Measurements from ENCODE around the gene FUBP1. TPM values are rescaled to one million over a fixed set of nuclear protein-coding genes. Genes with fewer than 3 reads are reported as not detected.
"Not testable (repeated sequence)": the region's sequence is repeated elsewhere in the genome, so short reads cannot be mapped to it uniquely, and the experiment has no call there.

Gene FUBP1
- total RNA-seq, 1 experiment from 2014 or later, result 165 TPM

GRCh38 chr1:77945345-77945744 is 33.5 kb downstream of the FUBP1 start:
- no peak for DNase-seq
- Histone ChIP-seq H3K4me3 (ENCODE audit: insufficient read depth, low read depth, low read length) (no peak overlapping the region), H3K36me3 (replicated peaks; ENCODE audit: control insufficient read depth, insufficient read depth, low read length) (peaks cover 21% of the 10 kb centered on the region), H3K27me3 (ENCODE audit: control insufficient read depth, insufficient read depth, low read length) (no peaks in the 10 kb centered on the region)

GRCh38 chr1:77942400-77943140 is 36.3 kb downstream of the FUBP1 start:
- no peak for DNase-seq
- Histone ChIP-seq H3K36me3 (replicated peaks; ENCODE audit: control insufficient read depth, insufficient read depth, low read length) (peaks cover 14% of the 10 kb centered on the region), H3K4me3 (ENCODE audit: insufficient read depth, low read depth, low read length) (no peak overlapping the region), H3K27me3 (ENCODE audit: control insufficient read depth, insufficient read depth, low read length) (no peaks in the 10 kb centered on the region)

GRCh38 chr1:77940921-77941570 is 37.8 kb downstream of the FUBP1 start:
- H3K36me3 ChIP-seq (replicated peaks; ENCODE audit: control insufficient read depth, insufficient read depth, low read length), result peaks cover 7% of the 10 kb centered on the region; the same call in 1 of the 2 replicates
- H3K27me3 ChIP-seq (ENCODE audit: control insufficient read depth, insufficient read depth, low read length), result no peaks in the 10 kb centered on the region
- no peak overlapping the region for H3K4me3 ChIP-seq (ENCODE audit: insufficient read depth, low read depth, low read length)
- DNase-seq, result no peak

- no peak for DNase-seq
- Histone ChIP-seq H3K36me3 (replicated peaks; ENCODE audit: control insufficient read depth, insufficient read depth, low read length) (peaks cover 3% of the 10 kb centered on the region), H3K4me3 (ENCODE audit: insufficient read depth, low read depth, low read length) (no peak overlapping the region), H3K27me3 (ENCODE audit: control insufficient read depth, insufficient read depth, low read length) (no peaks in the 10 kb centered on the region)
These were observed 40.2 kb downstream of the FUBP1 start for GRCh38 chr1:77938651-77939050.

- Histone ChIP-seq H3K27me3 (ENCODE audit: control insufficient read depth, insufficient read depth, low read length) (no peaks in the 10 kb centered on the region), H3K4me3 (ENCODE audit: insufficient read depth, low read depth, low read length) (no peak overlapping the region), H3K36me3 (replicated peaks; ENCODE audit: control insufficient read depth, insufficient read depth, low read length) (no peaks in the 10 kb centered on the region; the same call in 1 of the 2 replicates)
- DNase-seq, result no peak
These were observed 49.1 kb downstream of the FUBP1 start for GRCh38 chr1:77929806-77930205.

- H3K4me3 ChIP-seq (ENCODE audit: insufficient read depth, low read depth, low read length), result no peak overlapping the region
- H3K36me3 ChIP-seq (replicated peaks; ENCODE audit: control insufficient read depth, insufficient read depth, low read length), result no peaks in the 10 kb centered on the region
- no peaks in the 10 kb centered on the region for H3K27me3 ChIP-seq (ENCODE audit: control insufficient read depth, insufficient read depth, low read length)
- DNase-seq, result no peak
These were observed 51.5 kb downstream of the FUBP1 start for GRCh38 chr1:77927414-77927813.

- Histone ChIP-seq H3K36me3 (replicated peaks; ENCODE audit: control insufficient read depth, insufficient read depth, low read length) (no peaks in the 10 kb centered on the region), H3K4me3 (ENCODE audit: insufficient read depth, low read depth, low read length) (no peak overlapping the region), H3K27me3 (ENCODE audit: control insufficient read depth, insufficient read depth, low read length) (no peaks in the 10 kb centered on the region)
- DNase-seq, result no peak
These were observed 52.1 kb downstream of the FUBP1 start for GRCh38 chr1:77926561-77927357.

- H3K4me3 ChIP-seq (ENCODE audit: insufficient read depth, low read depth, low read length), result no peak overlapping the region
- no peak for DNase-seq
- no peaks in the 10 kb centered on the region for H3K36me3 ChIP-seq (replicated peaks; ENCODE audit: control insufficient read depth, insufficient read depth, low read length)
- no peaks in the 10 kb centered on the region for H3K27me3 ChIP-seq (ENCODE audit: control insufficient read depth, insufficient read depth, low read length)
These were observed 52.9 kb downstream of the FUBP1 start for GRCh38 chr1:77925956-77926355.

- Histone ChIP-seq H3K27me3 (ENCODE audit: control insufficient read depth, insufficient read depth, low read length) (no peaks in the 10 kb centered on the region), H3K36me3 (replicated peaks; ENCODE audit: control insufficient read depth, insufficient read depth, low read length) (no peaks in the 10 kb centered on the region), H3K4me3 (ENCODE audit: insufficient read depth, low read depth, low read length) (no peak overlapping the region)
- DNase-seq, result no peak
These were observed 53.4 kb downstream of the FUBP1 start for GRCh38 chr1:77925518-77925917.

GRCh38 chr1:77918918-77919317 is 60.0 kb downstream of the FUBP1 start:
- DNase-seq; H3K4me3 ChIP-seq (ENCODE audit: insufficient read depth, low read depth, low read length); H3K36me3 ChIP-seq (replicated peaks; ENCODE audit: control insufficient read depth, insufficient read depth, low read length); H3K27me3 ChIP-seq (ENCODE audit: control insufficient read depth, insufficient read depth, low read length): not testable (repeated sequence)

GRCh38 chr1:77910116-77910515 is 68.8 kb downstream of the FUBP1 start:
- H3K4me3 ChIP-seq (ENCODE audit: insufficient read depth, low read depth, low read length), result no peak overlapping the region
- no peaks in the 10 kb centered on the region for H3K36me3 ChIP-seq (replicated peaks; ENCODE audit: control insufficient read depth, insufficient read depth, low read length)
- no peak for DNase-seq
- no peaks in the 10 kb centered on the region for H3K27me3 ChIP-seq (ENCODE audit: control insufficient read depth, insufficient read depth, low read length)

GRCh38 chr1:77906624-77907023 is 72.2 kb downstream of the FUBP1 start:
- no peak for DNase-seq
- Histone ChIP-seq H3K27me3 (ENCODE audit: control insufficient read depth, insufficient read depth, low read length) (no peaks in the 10 kb centered on the region), H3K4me3 (ENCODE audit: insufficient read depth, low read depth, low read length) (no peak overlapping the region), H3K36me3 (replicated peaks; ENCODE audit: control insufficient read depth, insufficient read depth, low read length) (no peaks in the 10 kb centered on the region)

- no peak overlapping the region for H3K4me3 ChIP-seq (ENCODE audit: insufficient read depth, low read depth, low read length)
- no peaks in the 10 kb centered on the region for H3K27me3 ChIP-seq (ENCODE audit: control insufficient read depth, insufficient read depth, low read length)
- H3K36me3 ChIP-seq (replicated peaks; ENCODE audit: control insufficient read depth, insufficient read depth, low read length), result no peaks in the 10 kb centered on the region
- no peak for DNase-seq
These were observed 72.8 kb downstream of the FUBP1 start for GRCh38 chr1:77906019-77906545.

GRCh38 chr1:77905603-77906002 is 73.3 kb downstream of the FUBP1 start:
- no peak for DNase-seq
- no peak overlapping the region for H3K4me3 ChIP-seq (ENCODE audit: insufficient read depth, low read depth, low read length)
- no peaks in the 10 kb centered on the region for H3K27me3 ChIP-seq (ENCODE audit: control insufficient read depth, insufficient read depth, low read length)
- no peaks in the 10 kb centered on the region for H3K36me3 ChIP-seq (replicated peaks; ENCODE audit: control insufficient read depth, insufficient read depth, low read length)

Measured in H7 (cell line).